Right hindlimb (tissue), 1 donor: ENCODE data around the gene POM121C.
"Not testable (repeated sequence)": the region's sequence is repeated elsewhere in the genome, so short reads cannot be mapped to it uniquely, and the experiment has no call there.

Source experiments
- DNase-seq: peaks from one replicate; pipeline ENCODE4 v3.0.0-alpha.2; 2018

POM121C gene

DNA sequence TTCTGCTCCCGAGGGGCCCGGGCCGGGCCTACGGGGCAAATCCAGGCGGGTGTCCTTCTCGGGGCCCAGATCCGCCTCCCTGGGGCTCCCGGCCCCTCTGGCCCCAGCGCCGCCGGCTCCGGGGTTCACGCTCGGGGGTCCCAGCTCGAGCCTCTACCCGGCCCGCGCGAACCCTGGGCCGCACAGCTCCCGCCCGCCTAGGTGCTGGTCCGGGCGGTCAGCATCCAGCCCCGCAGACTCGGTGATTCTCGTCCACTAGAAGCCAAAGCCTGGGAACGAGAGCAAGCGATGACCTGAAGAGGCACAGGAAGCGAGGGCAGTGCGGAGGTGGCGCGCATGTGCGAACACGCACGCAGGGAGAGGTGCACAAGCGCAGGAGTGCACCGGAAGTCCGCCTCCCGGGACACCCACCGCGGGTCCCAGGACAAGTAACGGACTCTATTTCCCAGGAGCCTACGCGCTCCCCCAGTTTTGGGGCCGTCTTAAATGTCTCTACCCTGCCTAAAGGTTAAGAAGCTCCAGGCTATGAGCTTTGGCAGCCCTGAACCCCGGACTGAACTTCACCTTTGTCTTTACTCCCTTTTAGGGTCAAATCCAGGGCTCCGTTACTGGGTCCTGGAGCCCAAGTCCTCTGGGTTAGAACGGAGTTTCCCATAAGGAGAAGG lies at the start of gene POM121C:
Gene POM121C, minus strand, starts transcription at position 321 of the 665 bp plus-strand sequence. CDS start 44,803 bp downstream, outside the sequence.
- peak; percentile 96 for DNase-seq

- no peak for DNase-seq
These were observed 48.7 kb upstream of the POM121C start for GRCh38 chr7:75534727-75535307.

DNA sequence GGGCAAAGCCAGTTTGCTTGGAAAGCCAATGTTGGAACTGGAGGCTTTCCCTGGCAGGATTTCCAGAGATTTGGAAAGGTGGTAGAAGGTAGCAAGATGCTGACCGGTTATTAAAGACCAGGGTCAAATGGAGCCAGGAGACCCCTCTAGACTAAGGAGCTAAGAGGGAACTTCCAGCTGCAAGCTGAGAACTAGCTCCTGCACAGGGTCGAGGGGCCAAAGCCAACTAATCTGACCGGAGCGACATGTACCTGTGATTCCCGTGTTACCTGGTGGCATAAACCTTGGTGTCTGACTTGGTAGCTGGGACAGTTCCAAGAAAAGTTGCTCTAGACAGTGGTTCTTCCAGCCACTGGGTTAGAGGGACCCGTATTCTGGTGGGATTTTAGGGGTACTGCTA lies 47.8 kb upstream of the POM121C start:
- DNase-seq, result no peak

GRCh38 chr7:75532639-75533038 lies 46.5 kb upstream of the POM121C start:
- no peak for DNase-seq

DNA sequence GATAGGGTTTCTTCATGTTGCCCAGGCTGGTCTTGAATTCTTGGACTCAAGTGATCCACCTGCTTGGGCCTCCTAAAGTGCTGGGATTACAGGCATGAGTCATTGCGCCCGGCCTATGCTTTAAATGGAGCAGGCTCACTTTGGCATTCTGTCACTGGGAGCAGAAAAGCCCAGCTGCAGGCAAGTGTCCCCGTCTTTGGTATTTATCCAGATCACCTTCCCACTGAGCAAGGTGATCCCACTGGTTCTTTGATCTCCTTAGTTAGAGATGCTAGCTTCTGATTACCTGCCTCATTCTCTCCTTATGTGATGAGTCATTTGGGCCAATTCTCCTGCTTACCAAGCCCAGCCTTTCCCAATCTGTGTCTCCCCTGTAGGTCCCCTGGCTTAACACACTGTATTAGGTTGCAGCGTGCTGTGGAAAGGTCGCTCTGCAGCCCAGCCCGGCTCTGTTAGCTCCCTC lies 45.3 kb upstream of the POM121C start:
- DNase-seq, result no peak

GRCh38 chr7:75527224-75527722 lies 41.2 kb upstream of the POM121C start:
- not testable (repeated sequence) for DNase-seq

DNA sequence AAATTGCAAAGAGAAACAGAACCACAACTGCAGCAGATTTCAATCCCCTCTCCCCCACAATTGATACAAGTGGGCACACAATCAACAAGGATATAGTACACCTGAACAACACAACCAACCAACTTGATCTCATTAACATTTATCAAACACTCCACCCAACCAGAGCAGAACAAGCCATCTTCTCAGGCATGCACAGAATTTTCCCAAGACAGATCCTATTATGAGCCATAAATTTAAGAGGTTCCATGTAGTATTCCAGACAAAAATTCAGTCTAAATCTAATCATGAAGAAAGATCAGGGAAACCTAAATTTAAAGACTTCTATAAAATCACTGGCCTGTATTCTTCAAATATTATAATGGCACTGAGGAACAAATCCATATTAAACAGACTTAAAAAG lies 35.6 kb upstream of the POM121C start:
- DNase-seq, result not testable (repeated sequence)

GRCh38 chr7:75518842-75519241 lies 32.7 kb upstream of the POM121C start:
- not testable (repeated sequence) for DNase-seq

GRCh38 chr7:75509033-75509432 lies 22.9 kb upstream of the POM121C start:
- DNase-seq, result not testable (repeated sequence)

GRCh38 chr7:75492020-75492419 lies 5.9 kb upstream of the POM121C start, which contains the start of gene SPDYE5:
Gene SPDYE5 (plus strand): TSS chr7:75492320. CDS start chr7:75494048, 1,728 bp downstream.
- DNase-seq, result not testable (repeated sequence)

DNA sequence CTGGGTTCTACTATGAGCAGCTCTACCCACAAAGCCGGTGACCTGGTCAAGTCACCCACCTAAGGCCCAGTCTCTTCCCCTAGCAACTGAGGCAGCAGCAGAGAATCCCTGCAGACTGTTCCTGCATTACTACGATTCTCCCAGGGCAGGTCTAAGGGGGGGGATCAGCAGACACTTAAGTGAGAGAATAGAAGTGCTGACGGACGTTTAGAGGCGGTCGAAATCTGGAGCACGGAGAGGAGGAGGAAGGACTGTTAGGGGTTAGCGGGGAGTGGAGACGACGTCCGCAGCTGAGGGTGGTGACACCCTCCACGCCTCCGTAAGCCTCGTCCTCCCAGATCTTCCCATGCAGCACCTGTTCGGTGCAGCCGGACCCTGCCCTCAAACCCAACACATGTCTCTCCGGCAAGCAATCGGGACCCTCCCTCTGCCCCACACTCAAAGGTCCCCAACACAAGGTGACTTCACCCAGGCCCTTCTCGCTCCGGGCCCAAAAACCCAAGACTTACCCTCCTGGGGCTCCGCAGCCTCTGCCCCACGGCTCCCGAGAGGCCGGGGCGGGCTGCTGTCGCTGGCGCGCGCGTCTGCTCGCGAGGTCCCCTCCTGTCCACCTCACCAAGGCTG lies 632 bp downstream of the POM121C start:
- DNase-seq, result peak; percentile 22

- DNase-seq, result not testable (repeated sequence)
These were observed 5.8 kb downstream of the POM121C start for GRCh38 chr7:75480313-75480712.

GRCh38 chr7:75477457-75477856 lies 8.6 kb downstream of the POM121C start:
- DNase-seq, result not testable (repeated sequence)

DNA sequence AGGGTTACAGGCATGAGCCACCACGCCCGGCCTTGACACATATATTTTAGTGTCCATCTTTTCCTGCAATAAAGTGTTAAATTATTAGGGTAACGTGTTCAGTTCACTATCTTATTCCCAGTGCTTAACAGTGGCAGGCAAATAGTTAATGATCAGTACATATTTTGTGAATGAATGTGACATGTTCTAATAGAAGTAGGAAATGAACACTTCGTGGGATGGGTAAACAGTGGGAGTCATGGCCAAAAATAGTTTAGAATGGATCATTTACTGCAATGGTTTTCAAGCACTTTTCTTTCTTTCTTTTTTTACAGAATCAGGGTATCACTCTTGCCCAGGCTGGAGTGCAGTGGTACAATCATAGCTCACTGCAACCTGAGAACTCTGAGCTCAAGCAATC lies 15.9 kb downstream of the POM121C start:
- not testable (repeated sequence) for DNase-seq

- DNase-seq, result not testable (repeated sequence)
These were observed 25.6 kb downstream of the POM121C start for GRCh38 chr7:75460541-75460940.

- not testable (repeated sequence) for DNase-seq
These were observed 28.1 kb downstream of the POM121C start for GRCh38 chr7:75458034-75458433.

- not testable (repeated sequence) for DNase-seq
These were observed 29.7 kb downstream of the POM121C start for GRCh38 chr7:75456403-75456802.

DNA sequence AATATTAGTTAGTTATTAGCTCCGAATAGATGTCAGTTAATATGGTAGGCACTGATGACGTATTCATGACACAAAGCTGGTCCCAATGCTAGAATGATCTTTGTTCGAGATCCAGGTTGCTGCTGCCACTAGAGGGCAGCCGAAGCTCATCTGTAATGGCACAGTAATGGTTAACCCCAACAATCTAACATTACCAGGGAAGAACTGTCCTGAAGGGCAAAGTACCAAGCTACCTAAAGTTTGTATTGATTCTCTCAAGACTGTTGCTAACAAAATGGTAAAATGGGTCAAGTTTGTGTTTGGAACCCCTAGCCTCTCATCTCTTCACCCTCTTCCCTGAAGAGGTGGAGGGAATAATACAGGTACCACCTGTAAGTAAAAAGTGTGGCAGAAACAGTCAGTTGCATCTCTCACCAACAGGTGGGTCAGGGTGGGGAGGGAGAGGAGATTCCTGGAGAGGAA lies 33.6 kb downstream of the POM121C start:
- not testable (repeated sequence) for DNase-seq

DNA sequence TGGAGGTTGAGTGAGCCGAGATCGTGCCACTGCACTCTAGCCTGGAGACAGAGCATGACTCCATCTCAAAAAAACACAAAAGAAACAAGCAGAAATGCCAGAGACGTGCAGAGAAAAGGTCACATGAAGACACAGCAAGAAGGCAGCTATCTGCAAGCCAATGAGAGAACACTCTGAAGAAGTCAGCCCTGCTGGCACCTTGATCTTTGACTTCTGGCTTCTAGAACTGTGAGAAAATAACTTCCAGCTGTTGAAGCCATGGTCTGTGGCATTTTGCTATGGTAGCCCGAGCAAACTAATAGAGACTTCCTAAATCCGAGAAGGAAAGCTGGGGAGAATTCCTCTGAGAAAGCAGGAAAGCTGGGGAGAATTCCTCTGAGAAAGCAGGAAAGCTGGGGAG lies 36.2 kb downstream of the POM121C start:
- not testable (repeated sequence) for DNase-seq

DNA sequence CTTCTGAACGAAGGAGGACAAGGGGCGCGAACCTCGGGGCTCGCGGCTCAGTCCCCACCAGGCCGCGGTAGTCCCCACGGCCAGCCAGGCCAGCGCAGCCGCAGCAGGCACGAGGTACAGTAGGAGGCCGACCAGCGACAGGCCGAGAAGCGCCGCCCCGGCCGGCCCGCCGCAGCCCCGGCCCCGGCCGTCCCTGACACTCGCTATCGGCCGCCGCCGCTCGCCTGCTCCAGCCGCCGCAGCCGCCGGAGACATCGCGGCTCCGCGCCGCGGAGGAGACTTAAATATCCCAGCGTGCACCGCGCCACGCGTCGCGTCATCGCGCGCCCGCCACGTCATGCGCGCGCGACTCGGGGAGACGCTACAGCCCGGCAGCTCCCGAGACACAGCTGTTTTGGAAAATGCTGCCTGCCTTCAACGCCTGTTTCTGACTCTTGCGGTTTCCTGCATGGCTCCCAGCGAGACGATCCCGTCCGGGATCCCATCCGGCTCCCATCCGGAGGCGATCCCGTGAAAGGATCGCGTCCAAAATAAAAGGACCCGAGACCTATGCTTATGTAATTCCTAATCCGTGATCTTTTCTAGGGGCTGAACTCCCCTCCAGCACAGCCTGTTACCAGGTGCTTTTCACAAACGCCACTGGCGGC lies 43.5 kb downstream of the POM121C start:
- DNase-seq, result peak; percentile 45

DNA sequence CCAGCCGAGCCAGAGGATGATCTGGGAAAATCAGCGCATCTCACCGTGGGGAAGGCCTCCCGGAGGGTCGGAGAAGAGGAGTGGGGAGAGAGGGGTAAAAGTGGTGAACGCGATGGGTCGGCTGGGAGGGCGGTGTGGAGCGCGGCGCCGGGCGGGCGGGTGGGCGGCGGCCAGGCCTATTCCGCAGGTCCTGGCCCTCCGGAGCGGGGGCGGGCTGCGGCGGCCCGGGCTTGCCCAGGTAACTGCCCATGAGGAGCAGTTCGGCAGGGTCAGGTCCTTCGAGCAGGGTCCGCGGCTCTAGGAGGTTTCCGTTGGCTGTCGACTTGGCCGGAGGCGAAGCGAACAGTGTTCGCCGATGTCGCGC lies 44.0 kb downstream of the POM121C start:
- DNase-seq, result not testable (repeated sequence)

DNA sequence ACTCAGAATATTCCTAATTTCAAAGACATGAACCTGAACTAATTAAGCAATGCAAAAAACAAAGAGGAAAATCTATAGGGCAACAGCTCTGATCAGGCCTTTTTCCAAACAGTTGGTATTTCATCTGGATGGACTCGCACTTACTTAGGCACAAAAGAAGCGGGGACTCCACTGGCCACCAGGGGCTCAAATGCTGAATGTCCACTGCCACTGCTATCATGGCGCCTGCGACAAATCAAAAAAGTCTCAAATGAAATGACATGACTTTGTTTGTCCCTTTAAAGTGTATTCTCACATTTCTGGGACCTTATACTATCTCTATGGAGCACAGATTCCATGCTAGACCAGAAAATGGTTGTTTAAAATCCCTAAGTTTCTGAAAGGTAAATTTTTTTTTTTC lies 47.1 kb downstream of the POM121C start:
- DNase-seq, result not testable (repeated sequence)

GRCh38 chr7:75423481-75423880 lies 62.6 kb downstream of the POM121C start:
- DNase-seq, result not testable (repeated sequence)
